GM21619 (cell line): ENCODE results near the gene NOXRED1.
"Not testable (repeated sequence)": the region's sequence is repeated elsewhere in the genome, so short reads cannot be mapped to it uniquely, and the experiment has no call there.

Experiments used
- ATAC-seq: cut with Tn5 transposase; IDR thresholded peaks from one replicate; pipeline ENCODE4 v1.9.1; 2021; ENCODE audit not compliant: unreplicated experiment

Gene NOXRED1

DNA sequence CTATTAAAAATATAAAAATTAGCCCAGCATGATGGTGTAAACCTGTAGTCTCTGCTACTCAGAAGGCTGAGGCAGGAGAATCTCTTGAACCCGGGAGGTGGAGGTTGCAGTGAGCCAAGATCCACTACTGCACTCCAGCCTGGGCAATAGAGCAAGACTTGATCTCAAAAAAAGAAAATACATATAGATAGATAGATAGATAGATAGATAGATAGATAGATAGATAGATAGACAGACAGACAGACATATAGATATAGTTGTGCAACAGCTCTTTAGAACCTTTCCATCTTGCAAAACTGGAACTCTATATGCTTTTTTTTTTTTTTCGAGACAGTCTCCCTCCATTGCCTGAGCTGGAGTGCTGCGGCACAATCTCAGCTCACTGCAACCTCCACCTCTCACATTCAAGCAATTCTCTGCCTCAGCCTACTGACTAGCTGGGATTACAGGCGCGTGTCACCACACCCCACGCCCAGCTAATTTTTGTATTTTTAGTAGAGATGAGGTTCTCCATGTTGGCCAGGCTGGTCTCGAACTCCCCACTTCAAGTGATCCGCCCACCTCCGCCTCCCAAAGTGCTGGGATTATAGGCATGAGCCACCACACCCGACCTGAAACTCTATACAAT lies 7.8 kb downstream of the NOXRED1 start:
- not testable (repeated sequence) for ATAC-seq

DNA sequence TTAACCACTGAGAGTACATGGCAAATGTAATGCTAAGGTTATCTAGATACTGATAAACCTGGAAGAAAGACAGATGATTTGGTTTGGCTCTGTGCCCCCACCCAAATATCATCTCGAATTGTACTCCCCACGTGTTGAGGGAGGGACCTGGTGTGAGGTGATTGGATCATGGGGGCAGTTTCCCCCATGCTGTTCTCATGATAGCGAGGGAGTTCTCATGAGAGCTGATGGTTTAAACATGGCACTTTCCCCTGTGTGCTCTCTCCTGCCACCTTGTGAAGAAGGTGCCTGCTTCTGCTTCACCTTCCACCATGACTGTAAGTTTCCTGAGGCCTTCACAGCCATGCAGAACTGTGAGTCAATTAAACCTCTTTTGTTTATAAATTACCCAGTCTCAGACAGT lies 14.2 kb downstream of the NOXRED1 start:
- no peak for ATAC-seq

DNA sequence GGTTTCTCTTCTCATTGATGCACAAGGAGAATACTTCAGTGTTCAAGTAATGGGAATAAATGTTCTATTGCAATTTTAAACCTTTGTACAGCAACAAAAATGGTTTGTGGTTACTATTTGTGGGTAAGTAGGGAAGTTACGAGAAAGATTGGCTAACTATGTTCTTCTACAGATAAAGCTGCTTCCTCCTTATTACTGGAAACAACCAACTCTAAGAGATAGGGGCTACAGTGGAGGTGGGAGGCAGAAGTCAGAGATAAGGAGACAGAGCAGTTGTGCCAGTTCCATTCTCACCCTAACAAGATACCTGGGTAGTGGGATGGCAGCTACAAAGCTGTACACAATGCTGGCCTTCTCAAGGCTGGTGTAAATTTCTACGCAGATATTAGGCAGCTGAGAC lies 16.2 kb downstream of the NOXRED1 start:
- no peak for ATAC-seq

DNA sequence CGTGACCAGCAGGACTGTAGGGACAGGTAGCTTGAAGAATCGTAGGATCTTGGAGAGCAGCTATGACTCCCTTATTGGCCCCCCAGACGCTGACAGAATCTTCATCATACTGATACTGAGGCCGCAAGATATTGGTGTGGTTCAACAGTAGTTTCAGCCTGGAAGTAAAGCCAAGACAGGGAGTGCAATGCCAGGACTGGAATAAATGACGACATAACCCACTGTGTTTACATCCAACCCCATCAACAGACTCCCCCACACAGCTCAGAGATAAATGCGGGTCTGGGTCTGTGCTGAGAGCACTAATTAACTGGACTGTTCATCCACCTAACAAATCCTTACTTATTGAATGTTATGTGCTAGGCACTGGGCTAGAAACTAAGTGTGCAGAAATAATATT lies 16.6 kb downstream of the NOXRED1 start:
- ATAC-seq, result no peak

DNA sequence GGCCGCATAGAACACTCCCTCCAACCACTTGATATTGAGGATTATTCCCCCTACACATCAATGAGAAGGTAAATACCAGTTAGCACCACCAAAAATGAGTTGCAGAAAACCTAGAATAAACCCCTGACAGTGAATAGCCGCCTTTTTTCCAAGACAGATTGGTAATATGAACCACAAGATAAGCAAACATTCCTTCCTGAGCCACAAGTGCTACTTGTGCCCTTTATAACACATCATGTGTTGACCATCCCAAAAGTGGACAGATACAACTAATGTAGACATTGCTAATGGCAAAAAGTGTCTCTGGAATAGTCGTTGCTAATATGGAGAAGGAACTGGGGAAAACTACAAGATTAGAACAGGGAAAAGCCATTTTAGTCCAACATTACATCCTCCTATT lies 17.2 kb downstream of the NOXRED1 start:
- no peak for ATAC-seq

DNA sequence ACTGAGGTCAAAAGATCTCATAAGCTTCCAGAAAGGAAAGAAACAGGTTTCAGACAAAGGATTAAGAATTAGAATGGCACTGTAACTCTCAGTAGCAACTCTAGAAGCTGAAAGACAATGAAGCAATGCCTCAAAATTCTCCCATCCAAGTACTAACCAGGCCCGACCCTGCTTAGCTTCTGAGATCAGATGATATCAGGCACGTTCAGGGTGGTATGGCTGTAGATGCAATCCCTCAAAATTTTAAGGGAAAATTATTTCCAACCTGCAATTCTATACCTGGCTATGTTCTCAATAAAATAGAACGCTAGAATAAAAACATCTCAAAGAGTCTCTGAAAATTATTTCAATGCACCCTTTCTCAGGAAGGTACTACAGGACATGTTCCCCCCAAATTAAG lies 19.6 kb downstream of the NOXRED1 start:
- no peak for ATAC-seq

DNA sequence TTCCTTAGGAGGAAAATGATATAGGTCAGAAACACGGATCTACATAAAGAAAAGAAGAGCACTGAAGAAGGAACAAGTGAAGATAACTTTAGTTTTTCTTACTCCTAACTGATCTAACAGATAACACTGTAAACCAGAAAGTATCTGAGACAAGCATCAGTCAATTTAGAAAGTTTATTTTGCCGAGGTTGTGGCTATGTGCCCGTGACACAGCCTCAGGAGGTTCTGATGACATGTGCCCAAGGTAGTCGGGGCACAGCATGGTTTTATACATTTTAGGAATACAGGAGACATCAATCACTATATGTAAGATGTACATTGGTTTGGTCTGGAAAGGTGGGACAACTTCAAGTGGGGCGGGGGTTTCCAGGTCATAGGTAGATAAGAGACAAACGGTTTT lies 23.1 kb downstream of the NOXRED1 start:
- no peak for ATAC-seq

DNA sequence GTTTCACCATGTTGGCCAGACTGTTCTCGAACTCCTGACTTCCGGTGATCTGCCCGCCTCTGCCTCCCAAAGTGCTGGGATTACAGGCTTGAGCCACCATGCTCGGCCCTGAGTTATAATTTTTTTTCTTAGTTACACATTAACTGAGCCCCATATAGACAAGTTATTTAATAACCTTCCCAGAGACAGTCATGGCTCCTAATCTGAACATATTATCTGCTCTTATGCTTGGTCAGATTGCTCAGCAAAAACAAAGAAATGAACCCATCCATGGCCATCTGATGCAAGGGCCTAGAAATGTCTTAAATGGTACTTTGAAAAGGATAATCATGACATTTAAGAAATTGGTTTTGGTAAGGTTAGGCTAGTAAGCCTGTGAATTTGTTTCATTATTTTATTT lies 33.1 kb downstream of the NOXRED1 start:
- ATAC-seq, result no peak

DNA sequence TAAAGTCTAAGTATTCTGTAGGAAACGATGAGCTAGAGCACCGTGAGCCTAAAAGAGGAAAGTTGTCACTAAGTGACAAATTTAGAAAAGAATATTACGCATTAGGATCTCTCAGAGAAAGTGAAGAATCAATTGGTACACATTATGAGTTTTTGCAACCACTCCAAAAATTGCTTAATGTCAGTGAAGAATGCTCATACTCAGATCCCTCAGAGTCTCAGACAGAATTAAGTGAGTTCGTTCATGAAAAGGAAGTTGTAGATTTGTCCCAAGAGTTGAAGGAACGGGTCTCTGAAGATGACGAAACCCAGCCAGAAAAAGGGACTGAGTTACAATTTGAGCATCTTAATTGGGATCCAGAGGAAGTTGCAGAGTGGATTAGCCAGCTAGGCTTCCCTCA lies 44.6 kb downstream of the NOXRED1 start:
- no peak for ATAC-seq

DNA sequence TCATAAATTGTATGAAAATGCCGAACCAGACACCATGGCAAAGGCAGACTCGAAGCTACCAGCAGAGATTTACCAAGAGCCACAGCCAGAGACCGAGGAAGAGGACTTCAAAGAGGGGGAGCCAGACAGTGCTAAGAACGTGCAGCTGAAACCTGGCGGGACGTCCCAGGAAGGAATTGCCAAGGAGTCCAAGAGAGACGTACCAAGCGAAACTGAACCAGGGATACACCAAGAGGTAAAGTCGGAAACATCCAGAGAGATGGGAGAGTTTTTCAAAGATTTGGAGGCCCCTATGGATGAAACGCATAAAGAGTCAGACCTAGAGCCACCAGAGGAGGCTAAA lies 45.9 kb downstream of the NOXRED1 start:
- peak; percentile 4 for ATAC-seq

DNA sequence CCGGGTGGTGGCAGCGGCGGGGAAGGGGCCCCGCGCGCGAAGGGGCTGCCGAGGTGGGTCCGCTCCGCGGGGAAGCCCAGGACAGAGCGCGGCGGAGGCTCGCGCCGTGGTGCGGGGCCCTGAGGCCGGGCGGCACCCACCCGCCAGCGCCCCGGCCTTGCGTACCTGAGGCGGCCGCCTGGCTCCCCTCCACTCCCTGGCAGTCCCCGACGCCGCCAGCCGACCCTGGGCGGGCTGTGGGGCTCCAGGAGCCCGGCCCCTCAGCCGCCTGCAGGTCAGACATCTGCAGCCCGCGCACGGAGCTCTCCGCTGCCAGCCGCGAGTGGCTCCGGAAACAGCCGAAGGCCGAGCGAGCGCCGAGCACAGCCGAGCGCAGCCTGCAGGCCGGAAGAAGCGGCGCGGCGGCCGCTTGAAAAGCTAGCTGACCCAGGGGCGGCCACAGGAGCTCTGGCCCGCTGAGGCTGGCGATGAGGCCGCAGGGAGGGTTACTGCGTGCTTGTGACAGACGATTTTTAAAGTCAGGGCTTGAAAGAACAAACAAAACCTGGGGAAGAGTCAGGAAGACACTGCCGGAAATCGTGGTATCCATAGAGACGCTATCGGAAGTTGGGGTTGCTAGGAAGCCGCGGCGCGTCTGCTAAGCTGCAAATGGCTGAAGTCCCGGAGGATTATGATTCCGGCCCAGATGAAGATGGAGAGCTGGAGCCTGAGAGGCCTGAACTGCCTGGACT lies 46.4 kb downstream of the NOXRED1 start, which contains the start of the genes SAMD15 and TMED8:
TSS of gene SAMD15 (plus strand) at position 609 of the 731 bp plus-strand sequence. CDS start at position 649, 40 bp downstream.
TSS of gene TMED8 (minus strand) at position 324 of the 731 bp plus-strand sequence. CDS start at position 283, 41 bp downstream.
- peak; percentile 76 for ATAC-seq

DNA sequence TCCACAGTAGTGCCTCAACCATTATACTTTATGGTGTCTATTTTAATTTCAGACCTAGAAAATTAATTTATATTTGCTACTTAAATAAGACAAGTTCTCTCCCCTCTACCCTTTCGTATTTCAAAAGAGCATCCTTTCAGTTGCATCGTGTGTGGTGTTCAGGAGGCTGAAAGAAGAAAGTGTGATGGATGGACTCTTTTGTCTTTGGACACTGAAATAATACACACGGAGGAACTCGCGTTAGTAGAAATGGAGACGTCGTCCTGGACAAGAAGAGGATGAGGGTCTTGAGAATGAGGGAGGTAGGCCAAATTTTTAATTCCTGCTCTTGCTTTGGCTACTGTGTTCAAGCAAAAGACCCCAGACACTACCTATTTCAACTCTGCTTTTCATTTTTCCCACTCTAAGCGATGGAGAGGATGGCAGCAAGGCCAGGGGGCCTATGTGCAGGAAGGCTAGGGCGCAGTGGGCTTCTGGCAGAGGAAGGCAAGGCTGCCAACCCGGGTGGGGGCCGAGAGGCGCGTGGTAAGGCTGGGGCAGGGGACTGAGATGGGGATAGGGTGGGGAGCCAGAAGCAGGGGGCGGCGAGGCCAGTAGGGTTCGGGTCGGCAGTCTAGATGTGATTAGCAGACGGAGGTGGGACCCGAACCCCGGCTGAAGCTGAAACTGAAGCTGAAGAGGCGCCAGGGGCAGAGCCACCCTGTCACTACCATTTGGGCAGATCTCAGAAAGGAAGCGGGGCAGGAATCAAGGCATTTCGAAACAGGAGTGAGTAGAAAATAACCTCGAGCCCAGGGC lies 47.2 kb downstream of the NOXRED1 start:
- peak; percentile 18 for ATAC-seq

DNA sequence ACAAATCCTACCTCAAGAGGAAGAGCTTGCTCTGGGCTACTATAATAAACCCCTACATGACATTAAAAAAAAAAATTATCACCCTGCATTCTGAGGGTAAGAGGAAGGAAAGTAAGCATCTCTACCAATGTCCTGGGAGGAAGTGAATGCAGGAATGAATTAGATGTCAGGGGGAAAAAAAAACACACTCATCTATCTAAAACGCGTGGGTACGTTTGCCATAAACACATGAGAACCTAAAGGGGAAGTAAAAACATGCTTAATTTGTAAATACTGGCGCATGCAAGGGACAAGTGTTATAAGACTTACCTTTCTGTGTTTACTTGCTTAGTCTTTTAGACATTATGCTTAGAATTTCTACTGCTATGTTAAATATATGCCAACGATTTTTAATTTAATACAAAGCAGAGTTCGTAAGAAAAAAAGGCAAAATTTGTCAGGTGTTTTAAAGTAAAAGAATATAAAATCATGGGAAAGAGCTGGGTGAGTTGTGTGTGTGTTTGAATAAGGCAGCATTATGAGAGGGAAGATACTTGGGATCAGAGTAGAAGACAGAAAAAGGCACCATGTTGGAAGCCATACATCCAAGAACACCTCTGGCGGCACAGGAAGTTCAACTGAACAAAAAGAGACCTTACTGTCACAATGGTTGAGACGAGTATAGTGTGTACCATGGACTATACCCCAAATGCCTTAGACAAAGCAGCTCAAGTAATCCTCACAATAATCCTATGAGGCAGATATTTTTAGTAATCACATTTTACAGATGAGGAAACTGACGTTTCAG lies 48.0 kb downstream of the NOXRED1 start:
- ATAC-seq, result no peak

DNA sequence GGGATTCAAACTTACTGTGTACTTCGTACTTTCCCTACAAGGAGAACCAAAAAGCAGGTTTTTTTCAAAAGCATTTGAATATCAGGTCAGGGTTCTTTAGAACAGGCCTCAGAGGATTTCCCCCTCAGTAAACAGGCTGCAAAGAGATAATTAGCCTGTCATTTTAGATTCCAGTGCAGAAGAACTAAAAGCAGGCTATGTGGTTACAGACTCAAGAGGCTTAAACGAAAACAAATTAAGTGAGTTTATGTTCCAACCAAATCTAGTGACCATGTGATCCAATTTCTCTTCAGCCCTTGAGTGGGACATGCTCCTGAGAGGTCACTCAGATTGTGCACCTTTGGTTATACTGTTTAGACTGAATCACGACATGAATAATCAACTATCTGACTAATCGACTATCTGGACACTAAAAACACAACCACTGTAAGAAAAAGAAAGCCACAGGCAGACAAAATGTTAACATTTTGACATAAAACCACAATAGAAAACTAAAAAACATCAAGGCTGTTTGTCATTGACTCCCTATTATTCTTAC lies 51.0 kb downstream of the NOXRED1 start:
- ATAC-seq, result no peak

DNA sequence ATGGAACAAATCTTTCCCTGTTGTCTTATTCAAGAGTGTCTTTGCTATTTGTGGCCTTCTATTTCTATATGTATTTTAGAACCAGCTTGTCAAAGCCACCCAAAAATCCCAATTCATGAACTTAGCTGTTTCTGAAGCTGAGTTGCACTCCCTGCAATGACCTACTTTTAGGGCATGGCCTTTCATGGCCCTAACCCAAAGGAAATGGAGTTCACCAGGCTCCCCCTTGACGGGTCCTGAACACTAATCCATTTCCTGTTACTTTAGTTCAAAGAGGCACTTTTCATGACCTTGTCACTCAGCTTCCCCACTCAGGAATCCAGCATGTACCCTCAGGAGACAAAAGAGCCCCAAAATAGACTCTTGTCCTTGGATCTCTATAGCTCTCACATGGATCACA lies 54.0 kb downstream of the NOXRED1 start:
- ATAC-seq, result no peak

DNA sequence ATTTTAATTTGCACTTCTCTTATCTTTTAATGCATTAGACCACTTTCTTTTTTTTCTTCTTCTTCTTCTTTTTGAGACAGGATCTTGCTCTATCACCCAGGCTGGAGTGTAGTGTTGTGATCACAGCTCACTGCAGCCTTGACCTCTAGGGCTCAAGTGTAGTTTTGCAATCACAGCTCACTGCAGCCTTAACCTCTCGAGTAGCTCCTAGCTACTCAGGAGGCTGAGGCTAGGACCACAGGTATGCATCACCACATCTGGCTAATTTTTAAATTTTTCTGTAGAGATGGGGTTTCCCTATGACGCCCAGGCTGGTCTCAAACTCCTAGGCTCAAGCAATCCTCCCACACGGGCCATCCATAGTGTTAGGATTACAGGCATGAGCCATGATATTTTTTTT lies 59.2 kb downstream of the NOXRED1 start:
- ATAC-seq, result no peak

DNA sequence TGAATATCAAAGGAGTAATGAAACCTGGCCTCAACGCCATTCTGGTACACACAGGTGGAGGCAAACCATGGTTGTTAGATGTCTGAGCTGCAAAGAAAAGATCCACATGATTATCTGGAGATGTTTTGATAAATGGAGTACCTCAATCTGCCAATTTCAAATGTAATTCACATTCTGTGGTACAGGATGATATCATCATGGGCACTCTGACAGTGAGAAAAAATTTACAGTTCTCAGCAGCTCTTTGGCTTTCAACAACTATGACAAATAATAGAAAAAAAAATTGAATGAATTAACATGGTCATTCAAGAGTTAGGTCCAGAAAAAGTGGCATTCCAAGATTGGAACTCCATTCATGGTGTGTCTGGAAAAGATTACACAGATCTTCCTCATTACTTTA lies 63.7 kb downstream of the NOXRED1 start:
- no peak for ATAC-seq

DNA sequence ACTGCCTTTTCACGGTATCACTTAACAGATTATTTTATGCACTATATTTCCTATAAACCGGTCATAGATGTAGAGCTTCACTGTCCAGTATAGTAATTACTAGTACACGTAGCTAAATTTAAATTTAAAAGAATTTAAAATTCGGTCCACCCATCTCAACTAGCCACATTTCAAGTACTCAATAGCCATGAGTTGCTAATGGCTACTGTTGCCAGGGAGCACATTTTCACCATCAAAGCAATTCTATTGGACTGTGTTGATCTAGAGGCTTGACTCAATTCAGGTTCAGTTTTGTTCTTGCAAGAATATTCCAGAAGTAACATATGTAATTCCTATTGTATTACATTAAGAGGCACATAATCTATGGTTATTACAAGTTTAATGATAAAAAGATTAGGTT lies 66.4 kb downstream of the NOXRED1 start:
- no peak for ATAC-seq

DNA sequence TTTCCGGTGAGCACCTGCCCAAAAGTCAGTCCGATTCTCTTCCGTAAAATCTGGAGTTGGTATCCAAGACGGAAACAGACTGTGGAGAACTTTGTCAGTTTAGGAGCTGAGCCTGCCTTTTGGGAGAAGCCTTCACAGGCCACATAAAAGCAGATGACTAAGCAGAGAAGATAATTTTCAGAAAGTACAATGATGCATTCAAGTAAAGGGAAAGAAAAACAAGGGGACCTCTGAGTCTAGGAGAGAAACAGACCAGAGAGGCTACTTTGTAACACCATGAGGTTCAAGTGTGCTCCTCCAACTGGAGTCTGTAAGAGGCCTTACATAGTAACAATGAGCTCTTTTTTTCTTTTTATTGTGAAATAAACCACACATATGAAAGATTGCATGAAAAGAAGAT lies 67.5 kb downstream of the NOXRED1 start:
- ATAC-seq, result no peak

DNA sequence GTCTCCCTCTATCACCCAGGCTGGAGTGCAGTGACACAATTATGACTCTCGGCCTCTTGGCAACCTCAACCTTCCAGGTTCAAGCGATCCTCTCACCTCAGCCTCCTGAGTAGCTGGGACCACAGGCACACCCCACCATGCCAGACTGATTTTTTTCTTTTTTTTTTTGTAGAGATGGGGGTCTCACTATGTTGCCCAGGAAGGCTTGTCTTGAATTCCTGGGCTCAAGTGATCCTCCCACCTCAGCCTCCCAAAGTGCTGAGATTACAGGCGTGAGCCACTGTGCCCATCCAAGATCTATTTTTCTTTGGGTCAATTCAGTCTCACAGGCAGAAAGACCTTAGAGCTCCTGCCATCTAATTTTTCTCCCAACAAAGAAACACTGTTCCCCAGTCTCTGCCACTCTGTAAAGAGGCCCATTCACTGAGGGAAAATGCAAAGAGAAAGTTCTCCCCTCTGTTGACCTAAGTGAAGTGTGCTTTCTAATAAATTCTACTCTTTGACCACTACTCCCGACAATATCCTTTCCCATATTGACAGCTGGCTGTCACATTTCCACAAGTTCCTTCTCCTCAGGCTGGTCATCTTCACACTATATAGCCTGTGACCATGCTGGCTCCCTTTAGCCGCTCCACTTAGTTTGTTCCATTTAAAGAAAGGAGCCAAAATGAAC lies 69.7 kb downstream of the NOXRED1 start:
- ATAC-seq, result no peak
